H9 (cell line): ENCODE results near the gene ADCY5. TPM values are rescaled to one million over a fixed set of nuclear protein-coding genes. Genes with fewer than 3 reads are reported as not detected.

Source experiments
- DNase-seq: peaks from one replicate; pipeline ENCODE4 v3.0.0-alpha.2; 2017
- H2AFZ ChIP-seq: one replicate; pipeline ENCODE4 v1.6.1; 2013; ENCODE audit warnings: mild to moderate bottlenecking, low read length, control low read depth, moderate library complexity
- H2AK5ac ChIP-seq: 2 replicates; pipeline ENCODE4 v1.6.1; 2013; ENCODE audit warnings: low read length, control low read depth, mixed read lengths; ENCODE audit not compliant: insufficient read length
- H2BK120ac ChIP-seq: one replicate; pipeline ENCODE4 v1.6.1; 2013; ENCODE audit warnings: low read depth, mild to moderate bottlenecking, low read length, control low read depth, inconsistent platforms; ENCODE audit not compliant: poor library complexity, severe bottlenecking
- H2BK12ac ChIP-seq: 2 replicates; pipeline ENCODE4 v1.6.1; 2013; ENCODE audit warnings: low read length, control low read depth, mixed read lengths, low read depth; ENCODE audit not compliant: insufficient read length
- H2BK15ac ChIP-seq: 2 replicates; pipeline ENCODE4 v1.6.1; 2013; ENCODE audit warnings: low read depth, low read length, control low read depth
- H2BK20ac ChIP-seq: one replicate; pipeline ENCODE4 v1.6.1; 2013; ENCODE audit warnings: low read depth, mild to moderate bottlenecking, low read length, control low read depth, inconsistent platforms; ENCODE audit not compliant: poor library complexity, severe bottlenecking
- H2BK5ac ChIP-seq: 2 replicates; pipeline ENCODE4 v1.6.1; 2013; ENCODE audit warnings: low read length, control low read depth, mixed read lengths; ENCODE audit not compliant: insufficient read length
- H3K14ac ChIP-seq: 2 replicates; pipeline ENCODE4 v1.6.1; 2013; ENCODE audit warnings: low read length, control low read depth; ENCODE audit not compliant: insufficient read depth
- H3K18ac ChIP-seq: 2 replicates; pipeline ENCODE4 v1.6.1; 2013; ENCODE audit warnings: low read depth, mild to moderate bottlenecking, mixed read lengths, low read length, control low read depth; ENCODE audit not compliant: insufficient read length
- H3K23ac ChIP-seq: 2 replicates; pipeline ENCODE4 v1.6.1; 2013; ENCODE audit warnings: low read length, control low read depth, mixed read lengths, low read depth; ENCODE audit not compliant: insufficient read length
- H3K23me2 ChIP-seq: 2 replicates; pipeline ENCODE4 v1.6.1; 2013; ENCODE audit warnings: low read depth, mild to moderate bottlenecking, mixed read lengths, low read length, control low read depth; ENCODE audit not compliant: insufficient read length, poor library complexity, severe bottlenecking
- H3K27ac ChIP-seq: 2 replicates; pipeline ENCODE4 v1.5.1; 2013; ENCODE audit warnings: low read length, control low read depth, mixed read lengths, low read depth; ENCODE audit not compliant: insufficient read length
- H3K27me3 ChIP-seq: 2 replicates; pipeline ENCODE4 v1.6.1; 2013; ENCODE audit warnings: low read length, control low read depth, inconsistent platforms; ENCODE audit not compliant: insufficient read depth
- H3K4ac ChIP-seq: 2 replicates; pipeline ENCODE4 v1.6.1; 2013; ENCODE audit warnings: low read depth, mild to moderate bottlenecking, control low read depth, inconsistent platforms, low read length, moderate library complexity
- H3K4me1 ChIP-seq: 2 replicates; pipeline ENCODE4 v1.6.1; 2013; ENCODE audit warnings: low read length, control low read depth, inconsistent platforms; ENCODE audit not compliant: insufficient read depth
- H3K4me2 ChIP-seq: 2 replicates; pipeline ENCODE4 v1.6.1; 2013; ENCODE audit warnings: low read length, control low read depth, mixed read lengths; ENCODE audit not compliant: insufficient read length, insufficient read depth
- H3K56ac ChIP-seq: 2 replicates; pipeline ENCODE4 v1.6.1; 2013; ENCODE audit warnings: low read depth, mild to moderate bottlenecking, mixed read lengths, low read length, control low read depth; ENCODE audit not compliant: insufficient read length
- H3K79me1 ChIP-seq: 2 replicates; pipeline ENCODE4 v1.6.1; 2013; ENCODE audit warnings: low read depth, mild to moderate bottlenecking, moderate library complexity, low read length, control low read depth, inconsistent platforms; ENCODE audit not compliant: insufficient read depth, poor library complexity, severe bottlenecking
- H3K79me2 ChIP-seq: 2 replicates; pipeline ENCODE4 v1.6.1; 2013; ENCODE audit warnings: low read length, control low read depth, inconsistent platforms; ENCODE audit not compliant: insufficient read depth
- H3K9ac ChIP-seq: 2 replicates; pipeline ENCODE4 v1.6.1; 2013; ENCODE audit warnings: low read length, control low read depth, mixed read lengths; ENCODE audit not compliant: insufficient read length; ENCODE audit errors: extremely low read depth
- H3K9me3 ChIP-seq: one replicate; pipeline ENCODE4 v1.6.1; 2013; ENCODE audit warnings: low read depth, low read length, inconsistent platforms; ENCODE audit not compliant: control insufficient read depth
- H3T11ph ChIP-seq: one replicate; pipeline ENCODE4 v1.6.1; 2013; ENCODE audit warnings: mild to moderate bottlenecking, low read length, control low read depth, inconsistent platforms
- H4K20me1 ChIP-seq: one replicate; pipeline ENCODE4 v1.6.1; 2013; ENCODE audit not compliant: control insufficient read depth, insufficient read length, insufficient read depth
- H4K5ac ChIP-seq: 2 replicates; pipeline ENCODE4 v1.6.1; 2013; ENCODE audit warnings: low read depth, mild to moderate bottlenecking, mixed read lengths, low read length, control low read depth; ENCODE audit not compliant: insufficient read length
- H4K8ac ChIP-seq: replicated peaks from 2 replicates; pipeline ENCODE4 v1.6.1; 2013; ENCODE audit warnings: low read length, control low read depth, mixed read lengths, low read depth; ENCODE audit not compliant: insufficient read length
- H4K91ac ChIP-seq: 2 replicates; pipeline ENCODE4 v1.6.1; 2013; ENCODE audit warnings: low read depth, mild to moderate bottlenecking, moderate library complexity, mixed read lengths, low read length, control low read depth; ENCODE audit not compliant: insufficient read length
- H3K27ac Mint-ChIP-seq, 3 experiments: 2 replicates in 2 of 3; 3 replicates in 1 of 3; pipeline ENCODE4 v1.8.0; 2020 to 2021; ENCODE audit warnings: mixed read lengths in 3 of 3, mild to moderate bottlenecking in 1 of 3, moderate library complexity in 1 of 3
- H3K27me3 Mint-ChIP-seq: 2 replicates; pipeline ENCODE4 v1.8.0; 2021; ENCODE audit warnings: low read depth, mild to moderate bottlenecking, moderate library complexity, mixed read lengths
- H3K36me3 Mint-ChIP-seq, 3 experiments: 2 replicates in 2 of 3; 3 replicates in 1 of 3; pipeline ENCODE4 v1.8.0; 2020 to 2021; ENCODE audit warnings: low read depth in 3 of 3, mixed read lengths in 3 of 3; ENCODE audit not compliant: insufficient read depth in 1 of 3
- H3K4me1 Mint-ChIP-seq, 2 experiments: 2 replicates each; pipeline ENCODE4 v1.8.0; 2020; ENCODE audit warnings: mixed read lengths in 2 of 2
- H3K4me3 Mint-ChIP-seq, 2 experiments: 2 replicates in 1 of 2; 3 replicates in 1 of 2; pipeline ENCODE4 v1.8.0; 2020 to 2021; ENCODE audit warnings: mild to moderate bottlenecking in 2 of 2, mixed read lengths in 2 of 2, moderate library complexity in 1 of 2
- H3K9me3 Mint-ChIP-seq, 2 experiments: 2 replicates in 1 of 2; 3 replicates in 1 of 2; pipeline ENCODE4 v1.8.0; 2020; ENCODE audit warnings: mild to moderate bottlenecking in 2 of 2, mixed read lengths in 2 of 2, moderate library complexity in 1 of 2
- CTCF ChIP-seq: fragments of 200-600 bp; sonication (generic); conservative IDR thresholded peaks from 3 replicates; pipeline ENCODE4 v1.8.0; 2021; ENCODE audit warnings: antibody characterized with exemption, mild to moderate bottlenecking
- WGBS: extraction: QIAGEN DNeasy Blood & Tissue Kit; methylation state at CpG from one replicate; pipeline ENCODE4 v1.1.7; 2013; ENCODE audit warnings: missing lambda C conversion rate, low lambda C conversion rate, mixed read lengths; ENCODE audit not compliant: insufficient read length; ENCODE audit errors: extremely low coverage; 5-methylcytosine and 5-hydroxymethylcytosine counted together
- total RNA-seq: library from RNA; stranded (reverse); gene quantifications from 2 replicates; pipeline ENCODE4 v1.2.1, GENCODE V29; 2021

The ADCY5 gene
- total RNA-seq, 1 experiment from 2014 or later: 5.0 TPM

DNA sequence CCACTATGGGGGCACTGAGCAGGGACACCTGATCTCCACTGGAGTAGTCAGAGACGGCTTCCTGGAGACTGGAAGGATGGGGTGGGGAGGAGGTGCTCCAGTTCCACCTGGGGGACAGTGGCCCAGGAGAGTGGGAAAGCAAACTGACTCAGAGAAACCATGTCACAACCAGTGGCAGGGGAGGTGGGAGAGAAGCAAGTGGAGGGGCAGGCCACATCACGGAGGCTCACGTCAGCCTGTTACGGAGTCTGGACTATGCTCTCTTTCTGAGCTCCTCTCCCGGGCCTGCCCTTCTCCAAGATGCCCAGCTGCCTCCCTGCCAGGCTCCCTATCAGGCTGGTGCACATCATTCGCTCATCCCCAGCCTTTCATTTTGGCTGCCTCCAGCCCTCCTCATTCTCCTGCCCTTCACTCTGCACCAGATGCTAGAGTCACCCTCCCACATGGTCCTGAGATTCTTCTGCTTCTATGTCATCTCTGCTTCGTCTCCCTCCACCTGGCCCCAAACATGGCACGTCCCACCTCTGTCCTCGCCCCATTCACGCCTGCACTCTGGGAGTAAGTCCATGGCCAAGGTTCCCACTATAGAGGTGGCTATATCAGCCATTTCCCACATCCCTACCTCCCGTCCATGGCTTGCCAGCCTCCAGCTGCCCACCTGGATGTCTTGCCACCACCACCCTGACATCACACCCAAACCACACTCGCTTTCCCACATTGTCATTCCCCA, 100.3 kb downstream of the ADCY5 start:
- Histone ChIP-seq H4K91ac (no peak overlapping the region), H3K79me2 (no peaks in the 10 kb centered on the region), H2BK15ac (no peak overlapping the region), H2BK20ac (no peak overlapping the region), H3K79me1 (no peaks in the 10 kb centered on the region), H2AFZ (no peak overlapping the region), H3K4me2 (no peak overlapping the region), H3K23me2 (no peaks in the 10 kb centered on the region), H3K18ac (no peak overlapping the region), H3K27ac (no peak overlapping the region), H4K20me1 (no peaks in the 10 kb centered on the region), H3K56ac (no peak overlapping the region), H2BK120ac (no peak overlapping the region), H4K8ac (no peak overlapping the region), H3K4ac (no peak overlapping the region), H3K4me1 (no peaks in the 10 kb centered on the region; the same call in 1 of the 2 replicates), H3K23ac (no peak overlapping the region), H3K9ac (no peak overlapping the region), H3K14ac (no peak overlapping the region), H3K9me3 (no peaks in the 10 kb centered on the region), H2BK12ac (no peak overlapping the region), H3T11ph (no peak overlapping the region), H4K5ac (no peak overlapping the region), H3K27me3 (no peaks in the 10 kb centered on the region), H2AK5ac (no peak overlapping the region), H2BK5ac (no peak overlapping the region)
- Mint-ChIP-seq H3K36me3 (no peaks in the 10 kb centered on the region; a peak in 1 of 7 replicates), H3K27me3 (peaks cover 12% of the 10 kb centered on the region), H3K4me3 (no peak overlapping the region; a peak in 1 of 5 replicates), H3K4me1 (peaks cover 43 to 52% of the 10 kb centered on the region in 2 experiments), H3K9me3 (no peaks in the 10 kb centered on the region), H3K27ac (no peak overlapping the region)
- no peak for TF ChIP-seq CTCF
- no peak for DNase-seq
- no CpG with 5 or more reads among the region's 12 CpGs for WGBS
